Hepatocyte (in vitro differentiated cells): ENCODE measurements around the gene PDCD4. TPM values are rescaled to one million over a fixed set of nuclear protein-coding genes. Genes with fewer than 3 reads are reported as not detected.

ENCODE experiments used
- DNase-seq: peaks from one replicate; pipeline ENCODE4 v3.0.0-alpha.2; 2016; ENCODE audit warnings: low spot score
- H2AFZ ChIP-seq: fragments of 200-600 bp; sonication (generic); 2 replicates; pipeline ENCODE4 v1.6.0; 2016; ENCODE audit warnings: antibody characterized with exemption, mild to moderate bottlenecking
- H3K27ac ChIP-seq: fragments of 200-600 bp; sonication (generic); 2 replicates; pipeline ENCODE4 v1.5.1; 2016; ENCODE audit warnings: mild to moderate bottlenecking
- H3K27me3 ChIP-seq: fragments of 200-600 bp; sonication (generic); 2 replicates; pipeline ENCODE4 v1.6.1; 2016
- H3K36me3 ChIP-seq: fragments of 200-600 bp; sonication (generic); replicated peaks from 2 replicates; pipeline ENCODE4 v1.5.1; 2016; ENCODE audit warnings: low read depth; ENCODE audit not compliant: insufficient read depth
- H3K4me1 ChIP-seq: fragments of 200-600 bp; sonication (generic); 2 replicates; pipeline ENCODE4 v1.5.1; 2016; ENCODE audit warnings: mild to moderate bottlenecking, moderate library complexity; ENCODE audit not compliant: insufficient read depth
- H3K4me2 ChIP-seq: fragments of 200-600 bp; sonication (generic); 2 replicates; pipeline ENCODE4 v1.6.0; 2016
- H3K4me3 ChIP-seq: fragments of 200-600 bp; sonication (generic); 2 replicates; pipeline ENCODE4 v1.5.1; 2016; ENCODE audit warnings: mild to moderate bottlenecking
- H3K79me2 ChIP-seq: fragments of 200-600 bp; sonication (generic); 2 replicates; pipeline ENCODE4 v1.6.0; 2017; ENCODE audit warnings: mild to moderate bottlenecking
- H3K9me2 ChIP-seq: fragments of 200-600 bp; sonication (generic); replicated peaks from 2 replicates; pipeline ENCODE4 v1.6.0; 2017; ENCODE audit warnings: mild to moderate bottlenecking; ENCODE audit not compliant: insufficient read depth
- H3K9me3 ChIP-seq: fragments of 200-600 bp; sonication (generic); 2 replicates; pipeline ENCODE4 v1.5.1; 2016; ENCODE audit warnings: low read depth, mild to moderate bottlenecking
- H4K20me1 ChIP-seq: fragments of 200-600 bp; sonication (generic); 2 replicates; pipeline ENCODE4 v1.6.0; 2016; ENCODE audit warnings: mild to moderate bottlenecking; ENCODE audit not compliant: insufficient read depth, poor library complexity, severe bottlenecking
- CTCF ChIP-seq: fragments of 200-600 bp; sonication (generic); IDR thresholded peaks from 2 replicates; pipeline ENCODE4 v1.5.1; 2016; ENCODE audit warnings: antibody characterized with exemption, mild to moderate bottlenecking; ENCODE audit not compliant: poor library complexity
- EZH2 ChIP-seq: fragments of 200-600 bp; sonication (generic); IDR thresholded peaks from 2 replicates; pipeline ENCODE4 v1.6.1; 2016; ENCODE audit warnings: antibody characterized with exemption, mild to moderate bottlenecking, borderline replicate concordance
- EZH2phosphoT487 ChIP-seq: fragments of 200-600 bp; sonication (generic); IDR thresholded peaks from one replicate; pipeline ENCODE4 v1.6.1; 2018; ENCODE audit warnings: antibody characterized with exemption, mild to moderate bottlenecking, low read depth, moderate library complexity; ENCODE audit not compliant: unreplicated experiment, severe bottlenecking
- WGBS: methylation state at CpG from one replicate; pipeline ENCODE4 v1.1.6; 2016; ENCODE audit warnings: low lambda C conversion rate; ENCODE audit errors: missing lambda C conversion rate; 5-methylcytosine and 5-hydroxymethylcytosine counted together
- polyA plus RNA-seq: library from polyadenylated mRNA; unstranded; fragments of >200 nt; fragmentation: Nextera tagmentation; extraction: Ambion mirVana; gene quantifications from 2 replicates; pipeline ENCODE4 v1.2.1, GENCODE V29; 2016
- total RNA-seq: library from RNA; depleted of rRNA; stranded (reverse); fragments of >200 nt; gene quantifications from 2 replicates; pipeline ENCODE4 v1.2.3, GENCODE V29; 2014

Gene PDCD4
- total and polyA plus RNA-seq, 2 experiments from 2014 or later, result 315 to 791 TPM

- no peak overlapping the region for H3K4me3 ChIP-seq
- H3K27ac ChIP-seq, result peak overlapping the region; percentile 52
- H3K36me3 ChIP-seq, result no peaks in the 10 kb centered on the region
- WGBS, result 59% methylated on average over 5 of the region's 5 CpGs
- peak overlapping the region; percentile 2 for H3K4me2 ChIP-seq
- H3K9me3 ChIP-seq, result no peaks in the 10 kb centered on the region
- H2AFZ ChIP-seq, result no peak overlapping the region
- no peaks in the 10 kb centered on the region for H3K27me3 ChIP-seq
- no peaks in the 10 kb centered on the region for H3K9me2 ChIP-seq
- DNase-seq, result no peak
- H3K4me1 ChIP-seq, result no peaks in the 10 kb centered on the region
- H4K20me1 ChIP-seq, result peaks cover 16% of the 10 kb centered on the region
- no peak for TF ChIP-seq EZH2
- no peak for TF ChIP-seq EZH2phosphoT487
- TF ChIP-seq CTCF, result no peak
- H3K79me2 ChIP-seq, result peaks cover 70% of the 10 kb centered on the region
Measured at GRCh38 chr10:110885932-110886674, 14.4 kb downstream of the PDCD4 start.

GRCh38 chr10:110887560-110887959 is 15.8 kb downstream of the PDCD4 start:
- no peaks in the 10 kb centered on the region for H3K9me2 ChIP-seq
- H3K79me2 ChIP-seq, result peaks cover 56% of the 10 kb centered on the region
- no peaks in the 10 kb centered on the region for H3K4me1 ChIP-seq
- no peaks in the 10 kb centered on the region for H3K9me3 ChIP-seq
- 97% methylated on average over 1 of the region's 1 CpG for WGBS
- no peaks in the 10 kb centered on the region for H3K36me3 ChIP-seq
- peaks cover 13% of the 10 kb centered on the region for H4K20me1 ChIP-seq
- H3K4me2 ChIP-seq, result no peak overlapping the region
- H3K27me3 ChIP-seq, result no peaks in the 10 kb centered on the region
- H3K4me3 ChIP-seq, result no peak overlapping the region
- no peak for DNase-seq
- H3K27ac ChIP-seq, result no peak overlapping the region
- TF ChIP-seq EZH2phosphoT487 (no peak), CTCF (no peak), EZH2 (no peak)
- H2AFZ ChIP-seq, result no peak overlapping the region

GRCh38 chr10:110892602-110893288 is 21.0 kb downstream of the PDCD4 start:
- DNase-seq, result no peak
- Histone ChIP-seq H3K36me3 (peaks cover 9% of the 10 kb centered on the region), H3K79me2 (peaks cover 38% of the 10 kb centered on the region), H3K4me2 (no peak overlapping the region), H3K4me1 (peaks cover 18% of the 10 kb centered on the region), H3K9me2 (no peaks in the 10 kb centered on the region), H3K4me3 (no peak overlapping the region), H2AFZ (no peak overlapping the region), H3K9me3 (no peaks in the 10 kb centered on the region), H4K20me1 (peaks cover 22% of the 10 kb centered on the region), H3K27me3 (no peaks in the 10 kb centered on the region), H3K27ac (no peak overlapping the region)
- WGBS, result 92% methylated on average over 3 of the region's 3 CpGs
- TF ChIP-seq EZH2 (no peak), CTCF (no peak), EZH2phosphoT487 (no peak)
